Measurements from ENCODE around the gene TNNI3K.

Gene TNNI3K

DNA sequence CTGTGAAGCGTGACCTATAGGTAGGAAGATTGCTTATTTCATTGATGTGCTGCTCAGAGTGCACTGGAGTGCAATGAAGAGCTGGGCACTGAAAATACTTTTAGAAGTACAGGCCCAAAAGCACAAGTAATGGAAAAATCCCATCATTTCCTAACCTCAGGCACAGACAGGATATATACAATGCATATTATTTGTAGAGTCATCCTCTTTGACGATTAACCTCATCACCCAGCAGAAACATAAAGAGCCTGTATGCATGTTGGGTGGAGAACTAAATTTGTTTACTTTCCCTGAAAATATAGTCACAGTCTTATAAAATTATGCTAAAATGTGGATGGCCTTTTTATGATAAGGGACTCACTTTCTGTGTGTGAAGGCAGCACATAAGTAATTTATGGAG, 98.1 kb downstream of the TNNI3K start:
- intact Hi-C loops (cut with DNase I; ENCODE audit: low total_unique reads) = no loop called here
- TF ChIP-seq, protein P1, sequence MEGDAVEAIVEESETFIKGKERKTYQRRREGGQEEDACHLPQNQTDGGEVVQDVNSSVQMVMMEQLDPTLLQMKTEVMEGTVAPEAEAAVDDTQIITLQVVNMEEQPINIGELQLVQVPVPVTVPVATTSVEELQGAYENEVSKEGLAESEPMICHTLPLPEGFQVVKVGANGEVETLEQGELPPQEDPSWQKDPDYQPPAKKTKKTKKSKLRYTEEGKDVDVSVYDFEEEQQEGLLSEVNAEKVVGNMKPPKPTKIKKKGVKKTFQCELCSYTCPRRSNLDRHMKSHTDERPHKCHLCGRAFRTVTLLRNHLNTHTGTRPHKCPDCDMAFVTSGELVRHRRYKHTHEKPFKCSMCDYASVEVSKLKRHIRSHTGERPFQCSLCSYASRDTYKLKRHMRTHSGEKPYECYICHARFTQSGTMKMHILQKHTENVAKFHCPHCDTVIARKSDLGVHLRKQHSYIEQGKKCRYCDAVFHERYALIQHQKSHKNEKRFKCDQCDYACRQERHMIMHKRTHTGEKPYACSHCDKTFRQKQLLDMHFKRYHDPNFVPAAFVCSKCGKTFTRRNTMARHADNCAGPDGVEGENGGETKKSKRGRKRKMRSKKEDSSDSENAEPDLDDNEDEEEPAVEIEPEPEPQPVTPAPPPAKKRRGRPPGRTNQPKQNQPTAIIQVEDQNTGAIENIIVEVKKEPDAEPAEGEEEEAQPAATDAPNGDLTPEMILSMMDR (IDR thresholded peaks at IDR 0.05) = no peak
- Histone ChIP-seq H3K36me3 (peaks cover 0 to 6% (median 0%) of the 10 kb centered on the region in 3 donors), H3K27me3 (no peaks in the 10 kb centered on the region), H3K4me1 (no peaks in the 10 kb centered on the region), H3K9me3 (no peaks in the 10 kb centered on the region), H3K4me3 (no peak overlapping the region), H3K27ac (no peak overlapping the region)
- no peak for DNase-seq

DNA sequence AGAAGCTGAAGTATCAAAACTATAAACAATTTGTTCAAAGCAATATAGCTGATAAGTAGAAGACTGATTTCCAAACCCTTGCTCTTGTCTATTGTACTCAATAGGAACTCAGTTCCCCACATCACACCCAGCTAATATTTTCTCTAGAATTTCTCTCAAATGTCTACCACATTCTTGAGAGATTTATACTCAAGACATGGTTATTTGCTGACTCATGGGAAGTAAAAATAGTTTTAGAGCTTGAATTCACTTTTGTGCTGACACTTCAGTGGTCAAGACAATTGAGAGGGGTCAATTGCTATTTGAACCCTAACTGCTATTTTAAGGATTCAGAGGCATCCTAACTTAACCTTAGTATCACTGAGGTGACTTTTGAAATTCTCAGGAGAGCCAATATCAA, 99.0 kb downstream of the TNNI3K start:
- Histone ChIP-seq H3K4me1 (no peaks in the 10 kb centered on the region), H3K9me3 (no peaks in the 10 kb centered on the region), H3K4me3 (no peak overlapping the region), H3K27ac (no peak overlapping the region), H3K27me3 (no peaks in the 10 kb centered on the region), H3K36me3 (peaks cover 0 to 6% (median 0%) of the 10 kb centered on the region in 3 donors)
- no peak for DNase-seq
- TF ChIP-seq, protein P1 (IDR thresholded peaks at IDR 0.05) = no peak
- intact Hi-C loops (cut with DNase I; ENCODE audit: low total_unique reads) = no loop called here

DNA sequence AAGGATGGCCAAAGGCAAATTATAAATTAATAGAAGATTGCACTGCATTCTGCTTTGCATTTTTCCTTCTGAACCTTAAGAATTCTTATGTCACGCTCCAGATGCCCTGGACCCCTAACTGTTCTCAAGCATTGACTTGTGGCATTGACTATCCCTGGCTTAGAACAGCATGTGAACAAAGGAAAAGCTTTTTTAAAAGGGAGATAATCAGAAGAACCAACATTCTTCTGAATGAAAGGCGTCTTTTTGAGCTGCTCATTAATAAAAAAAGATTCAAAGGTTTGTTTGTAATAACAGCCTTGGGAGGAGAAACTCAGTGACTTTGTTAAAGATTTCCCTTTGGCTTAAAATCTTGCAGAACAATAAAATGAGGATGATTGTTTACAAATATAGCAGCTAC, 105.5 kb downstream of the TNNI3K start:
- Histone ChIP-seq H3K4me1 (no peaks in the 10 kb centered on the region), H3K27ac (no peak overlapping the region)
- intact Hi-C loops (cut with DNase I; ENCODE audit: low total_unique reads) = no loop called here

DNA sequence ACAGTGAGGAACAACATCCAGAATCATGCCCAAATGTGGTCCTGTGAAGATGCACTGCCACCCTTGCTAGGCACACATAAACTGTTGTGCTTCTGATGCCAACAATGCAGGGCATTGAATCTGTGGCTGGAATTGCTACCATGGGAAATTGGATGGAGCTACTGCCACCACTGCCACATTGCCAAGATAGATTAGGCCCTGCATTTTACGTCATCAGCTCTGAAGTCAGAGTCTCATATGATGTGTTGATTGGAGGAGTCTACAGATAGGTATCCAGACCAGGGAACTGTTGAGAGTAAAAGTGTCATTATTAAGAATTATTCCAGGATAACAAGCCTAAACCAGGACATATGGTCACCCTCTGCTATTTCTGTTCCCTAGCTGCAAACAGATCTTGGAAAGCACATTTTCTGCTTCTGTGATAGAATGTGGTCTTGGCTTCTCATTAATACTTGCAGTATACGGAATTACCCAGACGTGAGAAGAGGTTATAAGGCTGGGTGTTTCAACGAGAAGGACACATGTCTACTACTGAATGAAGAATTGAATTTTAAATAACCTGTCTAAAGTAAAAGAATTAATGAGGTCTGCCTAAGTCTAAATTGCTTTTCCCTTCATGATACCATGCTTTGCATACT, 106.6 kb downstream of the TNNI3K start:
- DNase-seq = no peak
- no peaks in the 10 kb centered on the region for H3K36me3 ChIP-seq
- no peaks in the 10 kb centered on the region for H3K9me3 ChIP-seq
- intact Hi-C loops (cut with DNase I; ENCODE audit: low total_unique reads) = no loop called here
- TF ChIP-seq, protein P1 (IDR thresholded peaks at IDR 0.05) = no peak
- no peaks in the 10 kb centered on the region for H3K4me1 ChIP-seq
- H3K27me3 ChIP-seq = no peaks in the 10 kb centered on the region
- no peak overlapping the region for H3K4me3 ChIP-seq
- H3K27ac ChIP-seq = no peak overlapping the region

More for the DNA sequence above, 105.5 kb downstream of the TNNI3K start:
- Histone ChIP-seq H3K9me3 (no peaks in the 10 kb centered on the region), H3K4me3 (no peak overlapping the region), H3K36me3 (no peaks in the 10 kb centered on the region), H3K27me3 (no peaks in the 10 kb centered on the region)
- DNase-seq = no peak
- TF ChIP-seq, protein P1 (IDR thresholded peaks at IDR 0.05) = no peak

DNA sequence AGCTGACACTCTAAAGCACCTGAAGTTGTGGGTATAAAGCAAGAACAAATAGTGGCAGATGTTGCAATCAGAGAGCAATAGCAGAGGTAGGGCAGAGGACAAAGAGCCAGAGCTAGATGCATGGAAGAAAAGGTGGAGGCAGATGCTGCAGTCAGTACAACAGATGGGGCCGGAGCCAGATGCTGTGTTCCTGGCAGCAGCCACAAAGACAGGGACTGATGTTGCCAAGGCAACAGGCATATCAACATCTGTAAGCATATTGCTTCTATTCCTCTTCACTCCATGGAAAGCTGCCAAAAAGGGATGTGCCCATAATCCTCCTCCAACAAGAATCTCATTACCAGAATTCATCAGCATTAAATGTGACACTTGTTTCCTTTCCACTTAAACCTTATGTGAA, 108.0 kb downstream of the TNNI3K start:
- Histone ChIP-seq H3K4me3 (no peak overlapping the region), H3K27me3 (no peaks in the 10 kb centered on the region), H3K27ac (no peak overlapping the region), H3K36me3 (no peaks in the 10 kb centered on the region), H3K4me1 (no peaks in the 10 kb centered on the region), H3K9me3 (no peaks in the 10 kb centered on the region)
- TF ChIP-seq, protein P1 (IDR thresholded peaks at IDR 0.05) = no peak
- intact Hi-C loops (cut with DNase I; ENCODE audit: low total_unique reads) = no loop called here
- no peak for DNase-seq

DNA sequence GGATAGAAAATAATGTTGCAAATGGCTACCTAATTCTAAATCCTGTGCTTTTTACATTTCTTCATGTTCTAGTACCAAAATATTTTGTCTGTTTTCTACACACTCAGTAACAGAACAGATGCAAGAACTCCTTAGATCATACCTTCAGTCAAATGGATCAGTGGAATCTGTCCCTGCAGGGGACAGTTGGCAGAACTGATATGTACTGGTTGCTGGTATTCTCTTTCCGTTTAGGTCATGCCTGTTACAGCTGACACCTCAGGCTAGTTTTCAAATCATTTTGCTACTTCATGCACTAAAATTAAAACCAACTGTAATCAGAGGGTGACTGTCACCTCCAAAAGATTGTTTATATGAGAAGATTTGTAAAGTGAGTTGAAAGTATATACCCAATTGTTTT, 109.2 kb downstream of the TNNI3K start:
- intact Hi-C loops (cut with DNase I; ENCODE audit: low total_unique reads) = no loop called here
- Histone ChIP-seq H3K4me1 (no peaks in the 10 kb centered on the region), H3K27me3 (no peaks in the 10 kb centered on the region), H3K27ac (no peak overlapping the region), H3K9me3 (no peaks in the 10 kb centered on the region), H3K36me3 (no peaks in the 10 kb centered on the region), H3K4me3 (no peak overlapping the region)
- no peak for DNase-seq
- TF ChIP-seq, protein P1 (IDR thresholded peaks at IDR 0.05) = no peak

Measured in tibial artery (tissue), 4 donors.